OCI-LY7 (cell line): Measurements from ENCODE around the gene IRF1. TPM values are rescaled to one million over a fixed set of nuclear protein-coding genes. Genes with fewer than 3 reads are reported as not detected.

Experiments used
- BruUV-seq: library from RNA; stranded (reverse); fragments of 400-500 nt; replicated peaks from 2 replicates; lab custom pipeline; 2021; lab: Mats Ljungman, UMichigan
- CTCF ChIA-PET: fragments of 300-600 bp; sonication (Branson Sonifier 250); formaldehyde crosslinking; loops from one replicate; lab custom pipeline; 2022; ENCODE audit warnings: antibody characterized with exemption; ENCODE audit not compliant: unreplicated experiment; lab: Charles Lee
- POLR2A ChIA-PET: fragments of 300-600 bp; sonication (Branson Sonifier 250); formaldehyde crosslinking; loops from one replicate; lab custom pipeline; 2022; ENCODE audit warnings: antibody characterized with exemption; lab: Charles Lee
- DNase-seq: peaks from one replicate; pipeline ENCODE4 v3.0.0-alpha.2; 2015; ENCODE audit warnings: low spot score
- H2AFZ ChIP-seq: fragments of 200-600 bp; sonication (generic), shearing (Covaris generic); 2 replicates; pipeline ENCODE4 v1.6.1; 2014; ENCODE audit warnings: mild to moderate bottlenecking, antibody characterized with exemption, low read length, moderate library complexity
- H3K27ac ChIP-seq: fragments of 200-600 bp; sonication (generic); 2 replicates; pipeline ENCODE4 v1.5.1; 2014; ENCODE audit warnings: mixed run types, low read depth, mild to moderate bottlenecking, moderate library complexity, low read length, inconsistent platforms; ENCODE audit not compliant: poor library complexity, severe bottlenecking
- H3K36me3 ChIP-seq: fragments of 200-600 bp; sonication (generic); 2 replicates; pipeline ENCODE4 v1.6.1; 2014; ENCODE audit warnings: mild to moderate bottlenecking, antibody characterized with exemption, low read length, moderate library complexity, mixed read lengths; ENCODE audit not compliant: insufficient read depth
- H3K4me1 ChIP-seq: fragments of 200-600 bp; sonication (generic); 2 replicates; pipeline ENCODE4 v1.5.1; 2014; ENCODE audit warnings: mild to moderate bottlenecking, low read length; ENCODE audit not compliant: insufficient read depth, poor library complexity, severe bottlenecking
- H3K4me2 ChIP-seq: fragments of 200-600 bp; sonication (generic); 2 replicates; pipeline ENCODE4 v1.6.1; 2014; ENCODE audit warnings: mild to moderate bottlenecking, low read length
- H3K4me3 ChIP-seq: fragments of 200-600 bp; sonication (generic); 2 replicates; pipeline ENCODE4 v1.5.1; 2014; ENCODE audit warnings: mild to moderate bottlenecking, low read depth, low read length; ENCODE audit not compliant: poor library complexity, severe bottlenecking
- H3K79me2 ChIP-seq: fragments of 200-600 bp; sonication (generic); 2 replicates; pipeline ENCODE4 v1.6.1; 2016; ENCODE audit warnings: low read depth, mild to moderate bottlenecking, low read length, moderate library complexity, mixed read lengths; ENCODE audit not compliant: insufficient read depth
- H3K9me2 ChIP-seq: fragments of 200-600 bp; sonication (generic); 2 replicates; pipeline ENCODE4 v1.6.1; 2016; ENCODE audit warnings: mild to moderate bottlenecking, low read length, mixed read lengths; ENCODE audit not compliant: insufficient read depth
- H3K9me3 ChIP-seq: fragments of 200-600 bp; sonication (generic); 2 replicates; pipeline ENCODE4 v1.6.1; 2014; ENCODE audit warnings: mild to moderate bottlenecking, mixed run types, low read length, mixed read lengths
- H4K20me1 ChIP-seq: fragments of 200-600 bp; sonication (generic); 2 replicates; pipeline ENCODE4 v1.6.1; 2014; ENCODE audit warnings: mild to moderate bottlenecking, antibody characterized with exemption, low read length, moderate library complexity, mixed read lengths; ENCODE audit not compliant: insufficient read depth
- CTCF ChIP-seq: fragments of 200-600 bp; sonication (generic); conservative IDR thresholded peaks from 2 replicates; pipeline ENCODE4 v1.5.1; 2014; ENCODE audit warnings: mild to moderate bottlenecking, antibody characterized with exemption, low read length, moderate library complexity, mixed read lengths
- EZH2phosphoT487 ChIP-seq: fragments of 200-600 bp; sonication (generic); IDR thresholded peaks from 2 replicates; pipeline ENCODE4 v1.6.1; 2018; ENCODE audit warnings: low read depth, borderline replicate concordance, mild to moderate bottlenecking, mixed run types, antibody characterized with exemption, low read length, moderate library complexity, mixed read lengths
- intact Hi-C: fragments of 100-400 bp; cut with micrococcal nuclease; formaldehyde crosslinking; loops from one replicate; pipeline ENCODE4 v1.10.0; 2022; ENCODE audit not compliant: unreplicated experiment
- total RNA-seq, 2 experiments: library from RNA; depleted of rRNA in 1 of 2; stranded (reverse); fragments of >200 nt in 1 of 2; shearing (Covaris generic) in 1 of 2; gene quantifications; 2 replicates each; pipeline ENCODE4 v1.2.3, GENCODE V29; 2014 to 2022

IRF1 gene
- total RNA-seq, 2 experiments from 2014 or later: 24.8 to 39.4 TPM

GRCh38 chr5:132495667-132496190 is 5.2 kb upstream of the IRF1 start:
- peak; percentile 91 for DNase-seq
- H3K36me3 ChIP-seq: no peaks in the 10 kb centered on the region
- peak overlapping the region; percentile 99 for H3K4me2 ChIP-seq
- TF ChIP-seq EZH2phosphoT487 (no peak), CTCF (peak; percentile 54)
- no peaks in the 10 kb centered on the region for H3K9me2 ChIP-seq
- BruUV-seq: no TSS peak
- intact Hi-C loops: loop anchor here (1.0 to 10.0 kb wide), 4 partner anchors 76 to 1439 kb away; no protein-coding TSS in a partner anchor
- peaks cover 63% of the 10 kb centered on the region for H3K4me1 ChIP-seq
- H3K4me3 ChIP-seq: peak overlapping the region; percentile 78
- ChIA-PET CTCF (interaction anchor here (0.6 to 1.4 kb wide), 4 partner anchors 29 to 608 kb away, joined by 3 to 9 read pairs (median 5); no protein-coding TSS in a partner anchor), POLR2A (interaction anchor here (0.6 to 3.0 kb wide), 17 partner anchors 12 to 109 kb away, joined by 3 to 26 read pairs (median 4); partner anchors contain the start of gene RAD50)
- no peaks in the 10 kb centered on the region for H4K20me1 ChIP-seq
- H3K27ac ChIP-seq: peak overlapping the region; percentile 50
- no peaks in the 10 kb centered on the region for H3K79me2 ChIP-seq
- H2AFZ ChIP-seq: peak overlapping the region; percentile 73; the same call in 1 of the 2 replicates
- H3K9me3 ChIP-seq: no peaks in the 10 kb centered on the region

GRCh38 chr5:132493821-132494220 is 3.2 kb upstream of the IRF1 start:
- ChIA-PET CTCF (no interaction called here), POLR2A (interaction anchor here (2.5 kb wide), 1 partner anchor 56 kb away, joined by 6 read pairs; no protein-coding TSS in a partner anchor)
- Histone ChIP-seq H3K27ac (no peak overlapping the region), H3K36me3 (peaks cover 2% of the 10 kb centered on the region; the same call in 1 of the 2 replicates), H3K4me2 (no peak overlapping the region), H3K4me1 (peaks cover 62% of the 10 kb centered on the region), H2AFZ (no peak overlapping the region), H4K20me1 (peaks cover 10% of the 10 kb centered on the region; the same call in 1 of the 2 replicates), H3K4me3 (no peak overlapping the region), H3K9me3 (no peaks in the 10 kb centered on the region), H3K9me2 (no peaks in the 10 kb centered on the region), H3K79me2 (peaks cover 13% of the 10 kb centered on the region)
- intact Hi-C loops: loop anchor here (10.0 kb wide), 2 partner anchors 289 to 1441 kb away; no protein-coding TSS in a partner anchor
- BruUV-seq: no TSS peak
- DNase-seq: no peak
- TF ChIP-seq EZH2phosphoT487 (no peak), CTCF (no peak)

GRCh38 chr5:132493241-132493640 is 2.7 kb upstream of the IRF1 start:
- TF ChIP-seq EZH2phosphoT487 (no peak), CTCF (no peak)
- no peak overlapping the region for H3K27ac ChIP-seq
- H3K4me3 ChIP-seq: no peak overlapping the region
- no peak overlapping the region for H2AFZ ChIP-seq
- intact Hi-C loops: loop anchor here (10.0 kb wide), 2 partner anchors 288 to 1442 kb away; no protein-coding TSS in a partner anchor
- DNase-seq: no peak
- peaks cover 18% of the 10 kb centered on the region for H3K79me2 ChIP-seq
- CTCF ChIA-PET: no interaction called here
- no peak overlapping the region for H3K4me2 ChIP-seq
- H3K36me3 ChIP-seq: peaks cover 8% of the 10 kb centered on the region; the same call in 1 of the 2 replicates
- peaks cover 16% of the 10 kb centered on the region; the same call in 1 of the 2 replicates for H4K20me1 ChIP-seq
- BruUV-seq: no TSS peak
- no peaks in the 10 kb centered on the region for H3K9me3 ChIP-seq
- H3K9me2 ChIP-seq: no peaks in the 10 kb centered on the region
- H3K4me1 ChIP-seq: peaks cover 64% of the 10 kb centered on the region
- POLR2A ChIA-PET: interaction anchor here (0.9 to 1.2 kb wide), 2 partner anchors 20 to 287 kb away, joined by 3 read pairs; no protein-coding TSS in a partner anchor
